Stimulated activated memory B cell treated with anti-CD40 and anti-IgM and Interleukin-4, amounts not matched to agents 10 μg/mL and 1 μg/mL and 100 μg/mL, for 72 hours (primary cell): ENCODE data around the gene RNF227.
"Not testable (repeated sequence)": the region's sequence is repeated elsewhere in the genome, so short reads cannot be mapped to it uniquely, and the experiment has no call there.

ENCODE experiments used
- ATAC-seq: fragments of 150-1000 bp; cut with Tn5 transposase; 2 replicates; pipeline ENCODE4 v1.10.0; 2021
- H3K27ac Mint-ChIP-seq: one replicate; pipeline ENCODE4 v1.8.0; 2022; ENCODE audit warnings: mild to moderate bottlenecking, mixed read lengths
- H3K27me3 Mint-ChIP-seq: one replicate; pipeline ENCODE4 v1.8.0; 2022; ENCODE audit warnings: mixed read lengths
- H3K36me3 Mint-ChIP-seq: one replicate; pipeline ENCODE4 v1.8.0; 2022; ENCODE audit warnings: mixed read lengths
- H3K4me1 Mint-ChIP-seq: one replicate; pipeline ENCODE4 v1.8.0; 2022; ENCODE audit warnings: mixed read lengths
- H3K4me3 Mint-ChIP-seq: one replicate; pipeline ENCODE4 v1.8.0; 2022; ENCODE audit warnings: mild to moderate bottlenecking, moderate library complexity, mixed read lengths
- H3K9me3 Mint-ChIP-seq: one replicate; pipeline ENCODE4 v1.8.0; 2022; ENCODE audit warnings: mixed read lengths

Gene RNF227

GRCh38 chr17:7915611-7916384 is at the start of gene RNF227:
TSS of gene RNF227 (minus strand) at chr17:7916289. CDS start at chr17:7916195, 94 bp downstream.
- peaks cover 19% of the 10 kb centered on the region for H3K4me1 Mint-ChIP-seq
- peak within 1 kb of the TSS; percentile 86 for H3K27ac Mint-ChIP-seq
- H3K9me3 Mint-ChIP-seq, result no peaks in the 10 kb centered on the region
- peak; percentile 90 for ATAC-seq
- no peaks in the 10 kb centered on the region for H3K27me3 Mint-ChIP-seq
- peak within 1 kb of the TSS; percentile 99 for H3K4me3 Mint-ChIP-seq
- H3K36me3 Mint-ChIP-seq, result peaks cover 5% of the 10 kb centered on the region

GRCh38 chr17:7961421-7961820 is 45.3 kb upstream of the RNF227 start:
- no peaks in the 10 kb centered on the region for H3K4me1 Mint-ChIP-seq
- no peak overlapping the region for H3K27ac Mint-ChIP-seq
- H3K36me3 Mint-ChIP-seq, result no peaks in the 10 kb centered on the region
- H3K27me3 Mint-ChIP-seq, result peaks cover 22% of the 10 kb centered on the region
- ATAC-seq, result no peak
- H3K9me3 Mint-ChIP-seq, result no peaks in the 10 kb centered on the region
- no peak overlapping the region for H3K4me3 Mint-ChIP-seq

GRCh38 chr17:7959503-7960253 is 43.6 kb upstream of the RNF227 start:
- Mint-ChIP-seq H3K4me3 (no peak overlapping the region), H3K4me1 (no peaks in the 10 kb centered on the region), H3K27me3 (peaks cover 22% of the 10 kb centered on the region), H3K27ac (no peak overlapping the region), H3K36me3 (no peaks in the 10 kb centered on the region), H3K9me3 (no peaks in the 10 kb centered on the region)
- ATAC-seq, result no peak

GRCh38 chr17:7956228-7956965 is 40.3 kb upstream of the RNF227 start:
- Mint-ChIP-seq H3K36me3 (no peaks in the 10 kb centered on the region), H3K27ac (no peak overlapping the region), H3K4me3 (no peak overlapping the region), H3K27me3 (peaks cover 16% of the 10 kb centered on the region), H3K9me3 (no peaks in the 10 kb centered on the region), H3K4me1 (peaks cover 9% of the 10 kb centered on the region)
- no peak for ATAC-seq

GRCh38 chr17:7955414-7956227 is 39.5 kb upstream of the RNF227 start:
- H3K4me1 Mint-ChIP-seq, result peaks cover 15% of the 10 kb centered on the region
- no peak for ATAC-seq
- H3K27ac Mint-ChIP-seq, result no peak overlapping the region
- peaks cover 8% of the 10 kb centered on the region for H3K27me3 Mint-ChIP-seq
- no peaks in the 10 kb centered on the region for H3K36me3 Mint-ChIP-seq
- no peak overlapping the region for H3K4me3 Mint-ChIP-seq
- H3K9me3 Mint-ChIP-seq, result no peaks in the 10 kb centered on the region

GRCh38 chr17:7953266-7953665 is 37.2 kb upstream of the RNF227 start:
- H3K4me3 Mint-ChIP-seq, result not testable (repeated sequence)

GRCh38 chr17:7951143-7951792 is 35.2 kb upstream of the RNF227 start:
- peak overlapping the region; percentile 63 for H3K27ac Mint-ChIP-seq
- peaks cover 15% of the 10 kb centered on the region for H3K4me1 Mint-ChIP-seq

More at GRCh38 chr17:7953266-7953665, 37.2 kb upstream of the RNF227 start:
- Mint-ChIP-seq H3K4me1 (peaks cover 15% of the 10 kb centered on the region), H3K36me3 (peaks cover 21% of the 10 kb centered on the region)
- not testable (repeated sequence) for H3K27ac Mint-ChIP-seq, H3K9me3 Mint-ChIP-seq, H3K27me3 Mint-ChIP-seq, ATAC-seq

GRCh38 chr17:7950578-7950977 is 34.5 kb upstream of the RNF227 start:
- peaks cover 15% of the 10 kb centered on the region for H3K4me1 Mint-ChIP-seq
- no peak overlapping the region for H3K27ac Mint-ChIP-seq
- H3K4me3 Mint-ChIP-seq, result no peak overlapping the region
- ATAC-seq, result no peak
- H3K36me3 Mint-ChIP-seq, result peaks cover 46% of the 10 kb centered on the region
- no peaks in the 10 kb centered on the region for H3K27me3 Mint-ChIP-seq
- no peaks in the 10 kb centered on the region for H3K9me3 Mint-ChIP-seq

More at GRCh38 chr17:7951143-7951792, 35.2 kb upstream of the RNF227 start:
- Mint-ChIP-seq H3K27me3 (no peaks in the 10 kb centered on the region), H3K9me3 (no peaks in the 10 kb centered on the region), H3K36me3 (peaks cover 41% of the 10 kb centered on the region), H3K4me3 (no peak overlapping the region)
- ATAC-seq, result peak; percentile 93

- Mint-ChIP-seq H3K27ac (no peak overlapping the region), H3K36me3 (peaks cover 68% of the 10 kb centered on the region), H3K9me3 (no peaks in the 10 kb centered on the region), H3K4me3 (no peak overlapping the region), H3K4me1 (peaks cover 15% of the 10 kb centered on the region), H3K27me3 (no peaks in the 10 kb centered on the region)
- ATAC-seq, result no peak
Measured at GRCh38 chr17:7947651-7948050, 31.6 kb upstream of the RNF227 start.

GRCh38 chr17:7946441-7946840 is 30.4 kb upstream of the RNF227 start:
- peaks cover 74% of the 10 kb centered on the region for H3K36me3 Mint-ChIP-seq

GRCh38 chr17:7945651-7946050 is 29.6 kb upstream of the RNF227 start:
- Mint-ChIP-seq H3K27me3 (no peaks in the 10 kb centered on the region), H3K36me3 (peaks cover 82% of the 10 kb centered on the region), H3K27ac (no peak overlapping the region), H3K4me3 (no peak overlapping the region), H3K4me1 (no peaks in the 10 kb centered on the region), H3K9me3 (no peaks in the 10 kb centered on the region)
- no peak for ATAC-seq

More at GRCh38 chr17:7946441-7946840, 30.4 kb upstream of the RNF227 start:
- H3K4me1 Mint-ChIP-seq, result peaks cover 6% of the 10 kb centered on the region
- H3K27ac Mint-ChIP-seq, result no peak overlapping the region
- ATAC-seq, result no peak
- H3K4me3 Mint-ChIP-seq, result no peak overlapping the region
- H3K27me3 Mint-ChIP-seq, result no peaks in the 10 kb centered on the region
- no peaks in the 10 kb centered on the region for H3K9me3 Mint-ChIP-seq

- no peak overlapping the region for H3K4me3 Mint-ChIP-seq
Measured at GRCh38 chr17:7944326-7944725, 28.2 kb upstream of the RNF227 start.

GRCh38 chr17:7943291-7943690 is 27.2 kb upstream of the RNF227 start:
- Mint-ChIP-seq H3K27me3 (no peaks in the 10 kb centered on the region), H3K4me1 (no peaks in the 10 kb centered on the region), H3K36me3 (peaks cover 82% of the 10 kb centered on the region), H3K27ac (no peak overlapping the region), H3K9me3 (no peaks in the 10 kb centered on the region), H3K4me3 (no peak overlapping the region)
- no peak for ATAC-seq

More at GRCh38 chr17:7944326-7944725, 28.2 kb upstream of the RNF227 start:
- H3K4me1 Mint-ChIP-seq, result no peaks in the 10 kb centered on the region
- H3K36me3 Mint-ChIP-seq, result peaks cover 82% of the 10 kb centered on the region
- peak overlapping the region; percentile 42 for H3K27ac Mint-ChIP-seq
- ATAC-seq, result no peak
- H3K27me3 Mint-ChIP-seq, result no peaks in the 10 kb centered on the region
- no peaks in the 10 kb centered on the region for H3K9me3 Mint-ChIP-seq

- peaks cover 80% of the 10 kb centered on the region for H3K36me3 Mint-ChIP-seq
- no peak overlapping the region for H3K27ac Mint-ChIP-seq
Measured at GRCh38 chr17:7940743-7941142, 24.7 kb upstream of the RNF227 start.

More at GRCh38 chr17:7940743-7941142, 24.7 kb upstream of the RNF227 start:
- no peak overlapping the region for H3K4me3 Mint-ChIP-seq
- H3K4me1 Mint-ChIP-seq, result no peaks in the 10 kb centered on the region
- no peaks in the 10 kb centered on the region for H3K9me3 Mint-ChIP-seq
- no peaks in the 10 kb centered on the region for H3K27me3 Mint-ChIP-seq
- no peak for ATAC-seq
